Keratinocyte (primary cell): ENCODE measurements around the gene SLU7.

Source experiments
- CTCF ChIP-seq, 3 experiments: IDR thresholded peaks in 1 of 3; conservative IDR thresholded peaks in 1 of 3; optimal IDR thresholded peaks in 1 of 3; 2 replicates in 2 of 3; 3 replicates in 1 of 3; pipeline versions ENCODE3 to v1.5.1; 2011; ENCODE audit warnings: low read length in 3 of 3, mild to moderate bottlenecking in 3 of 3, moderate library complexity in 2 of 3, control low read depth in 1 of 3, inconsistent platforms in 1 of 3; ENCODE audit not compliant: insufficient read depth in 2 of 3; ENCODE audit errors: extremely low read depth in 1 of 3
- EZH2 ChIP-seq: IDR thresholded peaks from one replicate; pipeline ENCODE4 v1.6.1; 2012; ENCODE audit warnings: inconsistent platforms, mild to moderate bottlenecking, low read length, moderate library complexity

GRCh38 chr5:160467555-160468362 is 48.9 kb upstream of the SLU7 start:
- TF ChIP-seq CTCF (optimal IDR thresholded peaks at IDR 0.05 in 1 of 3, IDR thresholded peaks at IDR 0.05 in 1 of 3, conservative IDR thresholded peaks at IDR 0.05 in 1 of 3; ENCODE audit: extremely low read depth in 1 of 3, insufficient read depth in 2 of 3, low read length in 3 of 3), result no peak
- no peak for TF ChIP-seq EZH2
